SK-MEL-5 (cell line): ENCODE measurements around the gene NKG7. TPM values are rescaled to one million over a fixed set of nuclear protein-coding genes. Genes with fewer than 3 reads are reported as not detected.

ENCODE experiments used
- DNase-seq: peaks from one replicate; pipeline ENCODE4 v3.0.0-alpha.2; 2016; ENCODE audit warnings: low read depth, low spot score
- in situ Hi-C: cut with HindIII; loops from 2 replicates; pipeline ENCODE4 v1.10.0; 2016; ENCODE audit warnings: low sequenced_read_pairs, high pct_unique_total_duplicates, low pct_unique_long_range_greater_than_20kb
- total RNA-seq: library from RNA; depleted of rRNA; stranded (reverse); fragments of >200 nt; shearing (Covaris generic); gene quantifications from 2 replicates; pipeline ENCODE4 v1.2.3, GENCODE V29; 2014

The NKG7 gene
- total RNA-seq, 1 experiment from 2014 or later = not detected

GRCh38 chr19:51345076-51345620, 27.3 kb downstream of the NKG7 start:
- DNase-seq = no peak
- in situ Hi-C loops = no loop called here

DNA sequence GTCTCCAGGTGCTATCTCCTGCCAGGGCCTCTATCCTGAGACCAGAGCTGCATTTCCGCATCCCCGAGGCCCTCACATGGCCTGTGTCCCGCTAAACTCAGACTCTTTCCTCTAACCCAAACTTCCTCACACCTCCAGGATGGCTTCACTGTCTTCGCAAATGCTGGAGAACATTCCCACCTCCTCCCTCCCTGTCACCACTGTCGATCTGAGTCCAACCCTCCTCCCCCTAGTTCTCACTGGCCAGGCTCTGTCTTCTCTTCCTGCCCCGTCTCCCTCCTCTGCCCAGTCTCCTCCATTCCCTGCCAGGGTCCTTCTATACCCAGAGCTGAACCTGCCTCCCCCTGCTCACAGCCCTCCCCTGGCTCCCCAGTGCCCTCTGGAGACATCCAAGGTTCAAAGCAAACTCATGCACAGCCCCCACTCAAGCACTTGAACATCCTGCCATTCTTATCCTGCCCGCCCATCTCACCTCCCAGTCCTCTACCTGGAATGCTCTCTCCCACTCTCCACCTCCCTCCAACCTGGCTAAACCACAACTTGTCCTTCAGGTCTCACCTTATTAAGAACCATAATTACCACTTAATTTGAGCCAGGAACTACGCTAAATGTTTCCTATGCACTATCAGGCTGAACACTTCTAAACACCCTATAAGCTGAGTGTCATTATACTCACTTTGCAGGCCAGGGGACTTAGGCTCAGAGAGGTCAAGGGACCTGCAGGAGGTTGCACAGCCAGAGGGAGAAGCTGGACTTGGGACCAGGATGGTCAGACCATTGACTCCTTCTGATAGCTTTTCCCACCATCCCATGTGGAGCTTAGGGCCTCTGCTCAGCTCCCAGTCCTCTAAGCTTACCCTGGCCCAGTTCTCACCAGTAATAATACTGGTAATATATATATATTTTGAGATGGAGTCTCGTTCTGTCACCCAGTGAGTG, 29.6 kb downstream of the NKG7 start:
- in situ Hi-C loops = no loop called here
- no peak for DNase-seq

DNA sequence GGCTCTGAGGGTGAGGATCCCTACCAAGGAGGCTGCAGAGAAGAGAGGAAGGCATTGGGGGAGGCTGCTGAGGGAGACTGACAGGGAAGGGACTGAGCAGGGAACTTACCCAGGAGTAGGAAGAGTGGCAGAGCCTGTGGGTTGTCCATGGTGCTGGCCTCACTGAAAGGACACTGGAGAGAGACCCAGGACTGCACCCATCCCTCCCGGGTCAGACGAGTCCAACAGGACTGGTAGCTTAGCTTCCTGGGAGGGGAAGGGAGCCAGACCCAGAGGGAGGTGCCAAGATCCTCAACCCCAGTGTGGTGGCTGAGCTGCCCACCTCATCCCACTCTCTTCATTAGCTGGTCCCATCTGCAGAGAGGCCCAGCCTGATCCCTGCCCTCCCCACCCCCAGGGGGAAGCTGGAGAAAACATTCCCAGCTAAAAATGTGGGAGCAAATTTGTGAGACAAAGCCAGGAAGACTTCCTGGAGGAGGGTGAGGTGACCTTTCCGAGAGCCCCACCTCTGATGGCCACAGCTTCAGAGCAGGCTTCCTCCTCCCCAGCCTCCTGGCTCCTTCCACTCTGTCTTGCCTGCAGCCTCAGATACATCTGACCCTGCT, 30.4 kb downstream of the NKG7 start, which contains the start of gene VSIG10L:
TSS of gene VSIG10L (minus strand) at position 164 of the 605 bp plus-strand sequence. CDS start at position 149, 15 bp downstream.
- no peak for DNase-seq
- in situ Hi-C loops = no loop called here

- in situ Hi-C loops = no loop called here
- DNase-seq = no peak
Observed at GRCh38 chr19:51341066-51341465, 31.4 kb downstream of the NKG7 start.

DNA sequence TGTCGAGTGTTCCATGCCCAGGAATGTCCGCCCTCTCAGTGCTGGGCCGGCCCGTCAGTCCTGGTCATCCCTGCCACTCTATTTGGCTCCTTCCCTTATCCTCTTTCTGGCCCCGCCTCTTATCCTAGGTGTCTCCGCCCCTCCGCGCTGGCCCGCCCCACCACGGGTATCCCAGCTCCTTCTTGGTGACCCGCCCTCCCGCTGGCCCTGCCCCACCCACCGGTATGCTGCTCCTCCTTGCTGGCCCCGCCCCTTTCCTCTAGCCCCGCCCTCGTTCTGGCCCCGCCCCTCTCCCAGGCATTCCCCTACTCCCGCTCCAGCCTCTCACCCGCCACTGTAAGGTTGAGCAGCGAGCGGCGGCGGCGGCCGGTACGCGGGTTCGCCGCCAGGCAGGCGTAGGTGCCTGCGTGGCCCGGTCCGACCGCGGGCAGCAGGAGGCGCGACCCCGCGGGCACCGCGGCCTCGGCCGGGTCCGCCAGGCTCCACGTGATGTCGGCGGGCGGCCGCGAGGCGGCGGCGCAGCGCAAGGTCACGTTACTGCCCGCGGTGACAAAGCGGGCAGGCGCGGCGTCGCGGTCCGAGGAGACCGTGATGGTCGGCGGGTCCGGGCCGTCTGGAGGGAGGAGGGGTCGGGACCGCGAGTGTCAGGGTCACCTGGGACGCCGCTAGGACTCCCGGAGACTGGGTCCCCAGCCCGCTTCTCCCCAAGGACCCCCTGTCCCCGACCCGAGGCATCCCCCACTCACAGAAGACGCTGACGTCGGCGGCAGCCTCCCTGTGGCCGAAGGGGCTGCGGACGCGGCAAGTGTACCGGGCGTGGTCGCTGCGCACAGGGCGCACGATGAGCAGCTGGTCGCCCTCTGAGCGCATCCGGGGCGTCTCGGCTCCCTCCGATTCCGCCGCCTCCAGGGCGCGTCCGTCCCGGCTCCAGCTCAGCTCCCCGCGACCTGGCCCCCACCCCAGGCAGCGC, 32.5 kb downstream of the NKG7 start:
- in situ Hi-C loops = no loop called here
- peak; percentile 95 for DNase-seq

DNA sequence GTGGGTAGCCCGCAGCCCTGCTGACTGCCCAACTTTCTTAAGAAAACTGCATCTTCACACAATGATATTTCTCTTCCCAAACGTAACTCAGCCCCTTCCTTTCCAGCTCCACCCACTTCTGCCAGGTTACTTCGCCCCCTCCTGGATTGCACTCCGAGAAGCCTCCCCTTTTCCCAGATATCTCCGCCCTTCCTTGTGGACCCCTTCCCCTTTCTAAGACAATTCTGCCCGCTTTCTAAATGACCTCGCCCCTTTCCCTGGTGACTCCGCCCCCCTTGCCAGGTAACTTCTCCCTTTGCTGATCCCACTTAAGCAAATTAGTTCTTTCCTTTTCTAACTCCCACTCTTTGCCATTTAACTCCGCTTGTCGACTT, 33.2 kb downstream of the NKG7 start:
- in situ Hi-C loops = no loop called here
- no peak for DNase-seq

GRCh38 chr19:51338563-51339312, 33.7 kb downstream of the NKG7 start:
- in situ Hi-C loops = no loop called here
- DNase-seq = peak; percentile 78

- no peak for DNase-seq
- in situ Hi-C loops = no loop called here
Observed at GRCh38 chr19:51337861-51338562, 34.4 kb downstream of the NKG7 start.

- DNase-seq = no peak
- in situ Hi-C loops = no loop called here
Observed at GRCh38 chr19:51337141-51337860, 35.2 kb downstream of the NKG7 start.

GRCh38 chr19:51333836-51334460, 38.5 kb downstream of the NKG7 start:
- in situ Hi-C loops = no loop called here

DNA sequence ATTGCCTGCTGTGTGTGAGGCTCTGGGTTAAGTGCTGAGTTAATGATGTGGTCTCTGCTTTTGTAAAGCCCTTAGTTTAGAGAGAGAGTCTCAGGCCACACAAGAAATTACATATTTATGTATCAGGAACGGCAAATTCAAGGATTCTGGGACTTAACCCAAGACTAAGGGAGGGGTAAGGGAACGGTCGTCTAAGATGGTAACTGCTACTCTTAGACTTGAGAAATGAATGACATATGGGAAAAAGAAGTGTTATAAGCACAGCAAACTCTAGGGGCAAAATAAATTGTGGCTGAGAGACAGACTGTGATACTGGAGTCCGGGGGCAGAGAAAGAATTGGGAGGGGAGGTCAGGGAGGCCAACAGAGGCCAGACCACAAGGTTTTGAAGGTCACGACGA, 40.7 kb downstream of the NKG7 start:
- in situ Hi-C loops = no loop called here
- no peak for DNase-seq

More at GRCh38 chr19:51333836-51334460, 38.5 kb downstream of the NKG7 start:
- peak; percentile 20 for DNase-seq

- in situ Hi-C loops = no loop called here
- DNase-seq = no peak
Observed at GRCh38 chr19:51331193-51331592, 41.3 kb downstream of the NKG7 start.

DNA sequence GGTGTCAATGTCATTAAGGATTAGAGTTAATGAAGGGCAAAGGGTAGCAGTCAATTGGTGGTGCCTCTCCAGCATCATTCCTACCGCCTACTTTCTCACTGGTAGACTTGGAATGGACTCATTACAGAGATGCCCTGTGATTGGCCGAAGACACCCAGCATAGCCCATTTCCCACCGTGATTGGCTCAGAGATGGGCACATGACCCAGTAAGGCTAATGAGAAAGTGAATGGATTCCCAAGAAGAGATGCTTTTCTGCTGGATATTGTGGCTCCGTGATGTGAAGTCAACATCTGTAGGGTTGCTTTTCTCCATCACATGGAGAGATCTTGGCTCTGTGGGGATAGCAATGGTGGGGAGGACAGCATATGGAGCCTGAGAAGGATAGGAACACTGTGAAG, 42.1 kb downstream of the NKG7 start:
- in situ Hi-C loops = no loop called here

DNA sequence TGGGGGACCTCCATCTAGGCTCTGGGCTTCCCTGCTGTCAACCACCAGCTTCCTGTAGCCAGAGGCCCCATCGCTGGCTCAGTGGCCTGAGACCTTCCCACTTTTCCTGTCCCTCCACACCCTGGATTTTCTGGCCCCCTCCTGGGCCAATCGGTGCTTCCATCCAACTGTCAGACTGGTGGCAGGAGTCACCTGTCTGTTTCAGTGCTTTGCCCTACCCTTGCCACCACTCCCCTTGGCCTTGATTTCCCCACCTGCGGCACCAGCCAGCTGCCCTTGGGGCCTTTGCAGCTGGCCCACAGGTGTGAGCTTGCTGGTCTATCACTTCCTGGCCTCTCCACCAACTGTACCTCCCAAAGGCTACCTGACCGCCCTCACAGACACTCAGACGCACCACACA, 43.0 kb downstream of the NKG7 start:
- in situ Hi-C loops = no loop called here
- no peak for DNase-seq

More for the DNA sequence above, 42.1 kb downstream of the NKG7 start:
- no peak for DNase-seq
